CD8-positive, alpha-beta memory T cell (primary cell): ENCODE measurements around the gene JAKMIP2. TPM values are rescaled to one million over a fixed set of nuclear protein-coding genes. Genes with fewer than 3 reads are reported as not detected.

Source experiments
- CTCF ChIA-PET: fragments of 350-600 bp; sonication (Branson Sonifier 250); formaldehyde crosslinking; loops from one replicate; lab custom pipeline; 2021; ENCODE audit warnings: antibody characterized with exemption; lab: Charles Lee
- POLR2A ChIA-PET: fragments of 350-600 bp; sonication (Branson Sonifier 250); formaldehyde crosslinking; loops from one replicate; lab custom pipeline; 2021; ENCODE audit warnings: antibody characterized with exemption; lab: Charles Lee
- DNase-seq, 5 donors: peaks; one replicate each; pipeline versions ENCODE4 v3.0.0 to v3.0.0-alpha.2; 2020 to 2022; ENCODE audit warnings: mixed read lengths in 1 of 5
- H3K27ac ChIP-seq: one replicate; pipeline ENCODE4 v1.7.0; 2013; ENCODE audit warnings: low read depth, mild to moderate bottlenecking, low read length, moderate library complexity
- H3K27me3 ChIP-seq: 2 replicates; pipeline ENCODE4 v1.7.0; 2013; ENCODE audit warnings: low read length, mild to moderate bottlenecking; ENCODE audit not compliant: insufficient read depth, poor library complexity, severe bottlenecking
- H3K36me3 ChIP-seq: 2 replicates; pipeline ENCODE4 v1.7.0; 2013; ENCODE audit warnings: mild to moderate bottlenecking, low read length, moderate library complexity; ENCODE audit not compliant: insufficient read depth
- H3K4me1 ChIP-seq: 2 replicates; pipeline ENCODE4 v1.7.0; 2013; ENCODE audit warnings: mild to moderate bottlenecking, low read length, moderate library complexity; ENCODE audit not compliant: insufficient read depth
- H3K4me3 ChIP-seq: 2 replicates; pipeline ENCODE4 v1.7.0; 2013; ENCODE audit warnings: mild to moderate bottlenecking, low read length
- H3K9me3 ChIP-seq: 2 replicates; pipeline ENCODE4 v1.7.0; 2013; ENCODE audit warnings: mild to moderate bottlenecking, low read length
- H3K27ac Mint-ChIP-seq, 8 donors: one replicate each; pipeline ENCODE4 v1.8.0; 2020 to 2021; ENCODE audit warnings: mixed read lengths in 8 of 8, mild to moderate bottlenecking in 6 of 8, inconsistent platforms in 3 of 8, moderate library complexity in 3 of 8
- H3K27me3 Mint-ChIP-seq, 2 donors: one replicate each; pipeline ENCODE4 v1.8.0; 2020 to 2021; ENCODE audit warnings: mixed read lengths in 2 of 2, mild to moderate bottlenecking in 1 of 2, moderate library complexity in 1 of 2
- H3K36me3 Mint-ChIP-seq, 3 donors: one replicate each; pipeline ENCODE4 v1.8.0; 2020 to 2021; ENCODE audit warnings: mixed read lengths in 3 of 3, inconsistent platforms in 1 of 3, mild to moderate bottlenecking in 1 of 3
- H3K4me1 Mint-ChIP-seq, 3 donors: one replicate each; pipeline ENCODE4 v1.8.0; 2020 to 2021; ENCODE audit warnings: mixed read lengths in 3 of 3, inconsistent platforms in 1 of 3, mild to moderate bottlenecking in 1 of 3
- H3K4me3 Mint-ChIP-seq, 7 donors: one replicate each; pipeline ENCODE4 v1.8.0; 2020 to 2021; ENCODE audit warnings: mixed read lengths in 7 of 7, mild to moderate bottlenecking in 6 of 7, moderate library complexity in 4 of 7, inconsistent platforms in 2 of 7
- H3K9me3 Mint-ChIP-seq, 5 donors: one replicate each; pipeline ENCODE4 v1.8.0; 2020 to 2022; ENCODE audit warnings: mixed read lengths in 5 of 5, mild to moderate bottlenecking in 3 of 5, moderate library complexity in 2 of 5, inconsistent platforms in 1 of 5
- polyA plus RNA-seq: library from polyadenylated mRNA; unstranded; fragments of 300-500 nt; fragmentation: Illumina TruSeq; gene quantifications from one replicate; pipeline ENCODE4 v1.2.3, GENCODE V29; 2021
- total RNA-seq, 2 experiments: library from RNA; stranded (reverse); gene quantifications; one replicate each; pipeline ENCODE4 v1.2.3, GENCODE V29; 2021

The JAKMIP2 gene
- total and polyA plus RNA-seq, 3 experiments from 2014 or later = 1.8 to 6.3 (median 1.8) TPM

- Mint-ChIP-seq H3K9me3 (no peaks in the 10 kb centered on the region), H3K4me3 (no peak overlapping the region), H3K27ac (no peak overlapping the region), H3K4me1 (no peaks in the 10 kb centered on the region), H3K27me3 (peaks cover 0 to 3% of the 10 kb centered on the region in 2 donors), H3K36me3 (peaks cover 12 to 59% (median 16%) of the 10 kb centered on the region in 3 donors)
- DNase-seq = no peak
- no peak overlapping the region for H3K27ac ChIP-seq
- no peaks in the 10 kb centered on the region for H3K27me3 ChIP-seq
- no peak overlapping the region for H3K4me3 ChIP-seq
- H3K36me3 ChIP-seq = no peaks in the 10 kb centered on the region
- ChIA-PET CTCF (interaction anchor here (0.7 kb wide), 1 partner anchor 202 kb away, joined by 3 read pairs; no protein-coding TSS in a partner anchor), POLR2A (no interaction called here)
- H3K4me1 ChIP-seq = no peaks in the 10 kb centered on the region
- no peaks in the 10 kb centered on the region for H3K9me3 ChIP-seq
These were observed 161.5 kb downstream of the JAKMIP2 start for GRCh38 chr5:147621016-147621415.

GRCh38 chr5:147619281-147619878 lies 163.1 kb downstream of the JAKMIP2 start:
- Mint-ChIP-seq H3K4me1 (no peaks in the 10 kb centered on the region), H3K36me3 (peaks cover 16 to 65% (median 27%) of the 10 kb centered on the region in 3 donors), H3K27me3 (no peaks in the 10 kb centered on the region), H3K27ac (no peak overlapping the region), H3K4me3 (no peak overlapping the region), H3K9me3 (no peaks in the 10 kb centered on the region)
- Histone ChIP-seq H3K27ac (no peak overlapping the region), H3K4me1 (no peaks in the 10 kb centered on the region), H3K4me3 (no peak overlapping the region), H3K27me3 (no peaks in the 10 kb centered on the region), H3K9me3 (no peaks in the 10 kb centered on the region), H3K36me3 (no peaks in the 10 kb centered on the region)
- CTCF ChIA-PET = interaction anchor here (1.6 kb wide), 1 partner anchor 9 kb away, joined by 3 read pairs; no protein-coding TSS in a partner anchor
- DNase-seq = no peak
- POLR2A ChIA-PET = no interaction called here

- no peak overlapping the region for H3K4me3 Mint-ChIP-seq
- POLR2A ChIA-PET = no interaction called here
- no peaks in the 10 kb centered on the region for H3K36me3 ChIP-seq
- peak overlapping the region in 1 of 8 donors; percentile 32 for H3K27ac Mint-ChIP-seq
- H3K4me1 Mint-ChIP-seq = no peaks in the 10 kb centered on the region
- H3K9me3 Mint-ChIP-seq = no peaks in the 10 kb centered on the region
- no peaks in the 10 kb centered on the region for H3K27me3 ChIP-seq
- H3K27ac ChIP-seq = no peak overlapping the region
- H3K9me3 ChIP-seq = no peaks in the 10 kb centered on the region
- CTCF ChIA-PET = no interaction called here
- no peak overlapping the region for H3K4me3 ChIP-seq
- no peaks in the 10 kb centered on the region for H3K27me3 Mint-ChIP-seq
- H3K36me3 Mint-ChIP-seq = peaks cover 12 to 67% (median 27%) of the 10 kb centered on the region in 3 donors
- no peak for DNase-seq
- H3K4me1 ChIP-seq = no peaks in the 10 kb centered on the region
These were observed 164.7 kb downstream of the JAKMIP2 start for GRCh38 chr5:147617711-147618350.

GRCh38 chr5:147617191-147617606 lies 165.3 kb downstream of the JAKMIP2 start:
- H3K36me3 ChIP-seq = no peaks in the 10 kb centered on the region
- H3K4me1 ChIP-seq = no peaks in the 10 kb centered on the region
- no peak overlapping the region for H3K4me3 ChIP-seq
- ChIA-PET CTCF (no interaction called here), POLR2A (no interaction called here)
- H3K36me3 Mint-ChIP-seq = peaks cover 12 to 69% (median 25%) of the 10 kb centered on the region in 3 donors
- no peaks in the 10 kb centered on the region for H3K9me3 Mint-ChIP-seq
- H3K27me3 Mint-ChIP-seq = no peaks in the 10 kb centered on the region
- no peak overlapping the region for H3K27ac Mint-ChIP-seq
- H3K4me3 Mint-ChIP-seq = no peak overlapping the region
- H3K27me3 ChIP-seq = no peaks in the 10 kb centered on the region
- H3K9me3 ChIP-seq = no peaks in the 10 kb centered on the region
- no peak overlapping the region for H3K27ac ChIP-seq
- DNase-seq = no peak
- no peaks in the 10 kb centered on the region for H3K4me1 Mint-ChIP-seq

- Mint-ChIP-seq H3K9me3 (no peaks in the 10 kb centered on the region), H3K36me3 (peaks cover 16 to 75% (median 30%) of the 10 kb centered on the region in 3 donors), H3K27me3 (no peaks in the 10 kb centered on the region), H3K4me3 (no peak overlapping the region), H3K4me1 (no peaks in the 10 kb centered on the region), H3K27ac (no peak overlapping the region)
- Histone ChIP-seq H3K4me1 (no peaks in the 10 kb centered on the region), H3K4me3 (no peak overlapping the region), H3K9me3 (no peaks in the 10 kb centered on the region), H3K27ac (no peak overlapping the region), H3K27me3 (no peaks in the 10 kb centered on the region), H3K36me3 (no peaks in the 10 kb centered on the region)
- ChIA-PET POLR2A (no interaction called here), CTCF (no interaction called here)
- no peak for DNase-seq
These were observed 166.1 kb downstream of the JAKMIP2 start for GRCh38 chr5:147616421-147616820.

GRCh38 chr5:147613359-147613758 lies 169.2 kb downstream of the JAKMIP2 start:
- no peak overlapping the region for H3K27ac Mint-ChIP-seq
- no peaks in the 10 kb centered on the region for H3K36me3 ChIP-seq
- H3K27ac ChIP-seq = no peak overlapping the region
- no peaks in the 10 kb centered on the region for H3K9me3 Mint-ChIP-seq
- H3K27me3 Mint-ChIP-seq = no peaks in the 10 kb centered on the region
- CTCF ChIA-PET = no interaction called here
- POLR2A ChIA-PET = no interaction called here
- H3K27me3 ChIP-seq = no peaks in the 10 kb centered on the region
- H3K36me3 Mint-ChIP-seq = peaks cover 8 to 61% (median 26%) of the 10 kb centered on the region in 3 donors
- no peaks in the 10 kb centered on the region for H3K4me1 Mint-ChIP-seq
- DNase-seq = no peak
- H3K4me3 Mint-ChIP-seq = no peak overlapping the region
- H3K9me3 ChIP-seq = no peaks in the 10 kb centered on the region
- no peak overlapping the region for H3K4me3 ChIP-seq
- no peaks in the 10 kb centered on the region for H3K4me1 ChIP-seq

GRCh38 chr5:147611483-147611882 lies 171.0 kb downstream of the JAKMIP2 start:
- H3K4me3 Mint-ChIP-seq = no peak overlapping the region
- H3K27ac Mint-ChIP-seq = peak overlapping the region in 1 of 8 donors; percentile 18
- DNase-seq = no peak
- H3K27me3 Mint-ChIP-seq = no peaks in the 10 kb centered on the region
- ChIA-PET CTCF (no interaction called here), POLR2A (no interaction called here)
- Histone ChIP-seq H3K4me1 (no peaks in the 10 kb centered on the region), H3K36me3 (no peaks in the 10 kb centered on the region), H3K4me3 (no peak overlapping the region), H3K9me3 (no peaks in the 10 kb centered on the region), H3K27me3 (no peaks in the 10 kb centered on the region), H3K27ac (no peak overlapping the region)
- H3K4me1 Mint-ChIP-seq = no peaks in the 10 kb centered on the region
- peaks cover 8 to 43% (median 27%) of the 10 kb centered on the region in 3 donors for H3K36me3 Mint-ChIP-seq
- H3K9me3 Mint-ChIP-seq = no peaks in the 10 kb centered on the region

- Histone ChIP-seq H3K36me3 (no peaks in the 10 kb centered on the region), H3K4me3 (no peak overlapping the region), H3K27me3 (no peaks in the 10 kb centered on the region), H3K9me3 (no peaks in the 10 kb centered on the region), H3K27ac (no peak overlapping the region), H3K4me1 (no peaks in the 10 kb centered on the region)
- Mint-ChIP-seq H3K4me3 (no peak overlapping the region), H3K27me3 (no peaks in the 10 kb centered on the region), H3K36me3 (peaks cover 8 to 40% (median 24%) of the 10 kb centered on the region in 3 donors), H3K27ac (no peak overlapping the region), H3K9me3 (no peaks in the 10 kb centered on the region), H3K4me1 (no peaks in the 10 kb centered on the region)
- CTCF ChIA-PET = no interaction called here
- POLR2A ChIA-PET = no interaction called here
- no peak for DNase-seq
These were observed 171.7 kb downstream of the JAKMIP2 start for GRCh38 chr5:147610798-147611197.
